22Rv1 (cell line): ENCODE measurements around the gene HOXC12.

Experiments
- H3K27ac ChIP-seq: fragments of 450-650 bp; 2 replicates; pipeline ENCODE4 v1.5.1; 2017
- CTCF ChIP-seq: fragments of 450-650 bp; IDR thresholded peaks from 2 replicates; pipeline ENCODE4 v1.5.1; 2017; ENCODE audit warnings: mild to moderate bottlenecking
- ZFX ChIP-seq: fragments of 450-650 bp; IDR thresholded peaks from 2 replicates; pipeline ENCODE4 v1.6.1; 2017; ENCODE audit warnings: antibody characterized with exemption, borderline replicate concordance

The HOXC12 gene

GRCh38 chr12:53995378-53996239 lies 40.9 kb downstream of the HOXC12 start:
- no peak for TF ChIP-seq ZFX
- TF ChIP-seq CTCF, result no peak
- peak overlapping the region; percentile 69 for H3K27ac ChIP-seq

GRCh38 chr12:53996240-53997203 lies 41.8 kb downstream of the HOXC12 start:
- no peak for TF ChIP-seq CTCF
- no peak for TF ChIP-seq ZFX
- H3K27ac ChIP-seq, result peak overlapping the region; percentile 69

GRCh38 chr12:53997204-53998109 lies 42.8 kb downstream of the HOXC12 start:
- H3K27ac ChIP-seq, result peak overlapping the region; percentile 41
- TF ChIP-seq ZFX, result no peak

- TF ChIP-seq ZFX (no peak), CTCF (no peak)
- H3K27ac ChIP-seq, result peak overlapping the region; percentile 86
Observed at GRCh38 chr12:53998110-53998899, 43.6 kb downstream of the HOXC12 start.

GRCh38 chr12:53998900-53999236 lies 44.2 kb downstream of the HOXC12 start:
- H3K27ac ChIP-seq, result peak overlapping the region; percentile 86
- TF ChIP-seq ZFX, result no peak
- TF ChIP-seq CTCF, result no peak

GRCh38 chr12:53999559-54000115 lies 44.9 kb downstream of the HOXC12 start:
- TF ChIP-seq ZFX (no peak), CTCF (no peak)
- H3K27ac ChIP-seq, result peak overlapping the region; percentile 86
